Astrocyte (in vitro differentiated cells and primary cell): ENCODE data around the gene TMA7.

Source experiments
- CTCF ChIP-seq: IDR thresholded peaks from 2 replicates; pipeline ENCODE4 v1.5.1; 2011; ENCODE audit warnings: low read depth, mild to moderate bottlenecking, inconsistent platforms, low read length, moderate library complexity; ENCODE audit not compliant: insufficient read depth
- EZH2 ChIP-seq: IDR thresholded peaks from 2 replicates; pipeline ENCODE4 v1.6.1; 2012; ENCODE audit warnings: mild to moderate bottlenecking, low read length, inconsistent platforms; ENCODE audit not compliant: insufficient read depth

- TF ChIP-seq CTCF, result no peak
- TF ChIP-seq EZH2, result no peak
Measured at GRCh38 chr3:48469046-48469915, 29.2 kb downstream of the TMA7 start.
